Measurements from ENCODE around the gene KLHDC4. TPM values are rescaled to one million over a fixed set of nuclear protein-coding genes. Genes with fewer than 3 reads are reported as not detected.

Gene KLHDC4
- total RNA-seq, 1 donor from 2014 or later: 87.0 TPM

- Mint-ChIP-seq H3K27ac (no peak overlapping the region), H3K36me3 (ENCODE audit: low read depth) (no peaks in the 10 kb centered on the region), H3K27me3 (peaks cover 5% of the 10 kb centered on the region), H3K4me1 (no peaks in the 10 kb centered on the region), H3K9me3 (no peaks in the 10 kb centered on the region), H3K4me3 (no peak overlapping the region)
- ATAC-seq (ENCODE audit: low read depth) (no peak), DNase-seq (no peak)
- intact Hi-C loops (cut with micrococcal nuclease): no loop called here
- POLR2A ChIA-PET: no interaction called here
- no peak for TF ChIP-seq CTCF (IDR thresholded peaks at IDR 0.05)
- CTCF ChIA-PET: no interaction called here
Observed at GRCh38 chr16:87674419-87674818, 91.4 kb downstream of the KLHDC4 start.

- H3K9me3 Mint-ChIP-seq: no peaks in the 10 kb centered on the region
- intact Hi-C loops (cut with micrococcal nuclease): no loop called here
- POLR2A ChIA-PET: no interaction called here
- H3K27ac Mint-ChIP-seq: no peak overlapping the region
- peaks cover 13% of the 10 kb centered on the region for H3K27me3 Mint-ChIP-seq
- DNase-seq (no peak), ATAC-seq (ENCODE audit: low read depth) (no peak)
- no peaks in the 10 kb centered on the region for H3K36me3 Mint-ChIP-seq (ENCODE audit: low read depth)
- no peak for TF ChIP-seq CTCF (IDR thresholded peaks at IDR 0.05)
- CTCF ChIA-PET: interaction anchor here (1.0 kb wide), 1 partner anchor 35 kb away, joined by 3 read pairs; no protein-coding TSS in a partner anchor
- no peaks in the 10 kb centered on the region for H3K4me1 Mint-ChIP-seq
- H3K4me3 Mint-ChIP-seq: no peak overlapping the region
Observed at GRCh38 chr16:87671715-87672270, 94.0 kb downstream of the KLHDC4 start.

- no peaks in the 10 kb centered on the region for H3K9me3 Mint-ChIP-seq
- ChIA-PET POLR2A (no interaction called here), CTCF (interaction anchor here (1.0 kb wide), 1 partner anchor 35 kb away, joined by 3 read pairs; no protein-coding TSS in a partner anchor)
- DNase-seq (no peak), ATAC-seq (ENCODE audit: low read depth) (no peak)
- no peaks in the 10 kb centered on the region for H3K36me3 Mint-ChIP-seq (ENCODE audit: low read depth)
- no peak for TF ChIP-seq CTCF (IDR thresholded peaks at IDR 0.05)
- intact Hi-C loops (cut with micrococcal nuclease): no loop called here
- no peak overlapping the region for H3K27ac Mint-ChIP-seq
- peaks cover 13% of the 10 kb centered on the region for H3K27me3 Mint-ChIP-seq
- H3K4me1 Mint-ChIP-seq: no peaks in the 10 kb centered on the region
- H3K4me3 Mint-ChIP-seq: no peak overlapping the region
Observed at GRCh38 chr16:87671221-87671620, 94.6 kb downstream of the KLHDC4 start.

- Mint-ChIP-seq H3K27ac (no peak overlapping the region), H3K4me3 (no peak overlapping the region), H3K4me1 (no peaks in the 10 kb centered on the region), H3K27me3 (peaks cover 13% of the 10 kb centered on the region), H3K9me3 (no peaks in the 10 kb centered on the region), H3K36me3 (ENCODE audit: low read depth) (no peaks in the 10 kb centered on the region)
- ChIA-PET POLR2A (no interaction called here), CTCF (no interaction called here)
- DNase-seq: no peak
- TF ChIP-seq CTCF (IDR thresholded peaks at IDR 0.05): no peak
- intact Hi-C loops (cut with micrococcal nuclease): no loop called here
- no peak for ATAC-seq (ENCODE audit: low read depth)
Observed at GRCh38 chr16:87669672-87670071, 96.1 kb downstream of the KLHDC4 start.

- Mint-ChIP-seq H3K9me3 (no peaks in the 10 kb centered on the region), H3K4me1 (no peaks in the 10 kb centered on the region), H3K36me3 (ENCODE audit: low read depth) (no peaks in the 10 kb centered on the region), H3K27me3 (peaks cover 13% of the 10 kb centered on the region), H3K4me3 (no peak overlapping the region), H3K27ac (no peak overlapping the region)
- intact Hi-C loops (cut with micrococcal nuclease): no loop called here
- ChIA-PET POLR2A (no interaction called here), CTCF (no interaction called here)
- no peak for DNase-seq
- ATAC-seq (ENCODE audit: low read depth): no peak
- TF ChIP-seq CTCF (IDR thresholded peaks at IDR 0.05): no peak
Observed at GRCh38 chr16:87667946-87668345, 97.8 kb downstream of the KLHDC4 start.

Data from activated B cell treated with CpG ODN at 0.5 μM for 24 hours (primary cell).